ENCODE data around the gene EBLN2.

- TF ChIP-seq CTCF (IDR thresholded peaks at IDR 0.05) (no peak), POLR2A (IDR thresholded peaks at IDR 0.05) (no peak)
Observed at GRCh38 chr3:73101881-73102280, 40.4 kb downstream of the EBLN2 start.
